Retinal pigment epithelial cell (primary cell): ENCODE results near the gene RNF7.

Source experiments
- DNase-seq: peaks from one replicate; pipeline ENCODE4 v3.0.0-alpha.2; 2010; ENCODE audit warnings: low read depth
- H3K4me3 ChIP-seq: 2 replicates; pipeline ENCODE4 v1.5.1; 2011; ENCODE audit warnings: mild to moderate bottlenecking, low read length, control low read depth, moderate library complexity
- TF ChIP-seq, protein P1 (sequence below): conservative IDR thresholded peaks from 2 replicates; pipeline ENCODE4 v1.5.1; 2011; ENCODE audit warnings: low read depth, low read length, control low read depth, inconsistent platforms

The RNF7 gene

DNA sequence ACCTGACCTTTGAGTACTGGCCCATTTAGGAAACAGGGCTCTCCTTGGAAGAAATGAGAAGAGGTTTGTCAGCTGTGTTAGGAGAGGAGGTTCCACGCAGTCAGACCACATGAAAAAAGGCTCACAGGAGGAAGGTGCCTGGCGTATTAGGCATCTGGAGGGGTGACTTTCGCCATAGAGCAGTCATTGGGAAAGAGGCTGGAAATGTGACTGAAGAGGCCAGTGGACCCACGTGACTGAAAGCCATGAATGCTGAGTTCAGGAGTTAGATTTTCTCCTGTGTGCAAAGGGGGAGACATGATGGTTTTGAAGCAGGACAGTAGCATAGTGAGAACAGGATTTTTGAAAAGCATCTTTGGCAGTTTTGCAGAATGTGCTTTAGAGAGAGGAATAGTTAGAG, 29.7 kb upstream of the RNF7 start:
- DNase-seq, result no peak
- TF ChIP-seq, protein P1, sequence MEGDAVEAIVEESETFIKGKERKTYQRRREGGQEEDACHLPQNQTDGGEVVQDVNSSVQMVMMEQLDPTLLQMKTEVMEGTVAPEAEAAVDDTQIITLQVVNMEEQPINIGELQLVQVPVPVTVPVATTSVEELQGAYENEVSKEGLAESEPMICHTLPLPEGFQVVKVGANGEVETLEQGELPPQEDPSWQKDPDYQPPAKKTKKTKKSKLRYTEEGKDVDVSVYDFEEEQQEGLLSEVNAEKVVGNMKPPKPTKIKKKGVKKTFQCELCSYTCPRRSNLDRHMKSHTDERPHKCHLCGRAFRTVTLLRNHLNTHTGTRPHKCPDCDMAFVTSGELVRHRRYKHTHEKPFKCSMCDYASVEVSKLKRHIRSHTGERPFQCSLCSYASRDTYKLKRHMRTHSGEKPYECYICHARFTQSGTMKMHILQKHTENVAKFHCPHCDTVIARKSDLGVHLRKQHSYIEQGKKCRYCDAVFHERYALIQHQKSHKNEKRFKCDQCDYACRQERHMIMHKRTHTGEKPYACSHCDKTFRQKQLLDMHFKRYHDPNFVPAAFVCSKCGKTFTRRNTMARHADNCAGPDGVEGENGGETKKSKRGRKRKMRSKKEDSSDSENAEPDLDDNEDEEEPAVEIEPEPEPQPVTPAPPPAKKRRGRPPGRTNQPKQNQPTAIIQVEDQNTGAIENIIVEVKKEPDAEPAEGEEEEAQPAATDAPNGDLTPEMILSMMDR, result no peak
- no peak overlapping the region for H3K4me3 ChIP-seq

DNA sequence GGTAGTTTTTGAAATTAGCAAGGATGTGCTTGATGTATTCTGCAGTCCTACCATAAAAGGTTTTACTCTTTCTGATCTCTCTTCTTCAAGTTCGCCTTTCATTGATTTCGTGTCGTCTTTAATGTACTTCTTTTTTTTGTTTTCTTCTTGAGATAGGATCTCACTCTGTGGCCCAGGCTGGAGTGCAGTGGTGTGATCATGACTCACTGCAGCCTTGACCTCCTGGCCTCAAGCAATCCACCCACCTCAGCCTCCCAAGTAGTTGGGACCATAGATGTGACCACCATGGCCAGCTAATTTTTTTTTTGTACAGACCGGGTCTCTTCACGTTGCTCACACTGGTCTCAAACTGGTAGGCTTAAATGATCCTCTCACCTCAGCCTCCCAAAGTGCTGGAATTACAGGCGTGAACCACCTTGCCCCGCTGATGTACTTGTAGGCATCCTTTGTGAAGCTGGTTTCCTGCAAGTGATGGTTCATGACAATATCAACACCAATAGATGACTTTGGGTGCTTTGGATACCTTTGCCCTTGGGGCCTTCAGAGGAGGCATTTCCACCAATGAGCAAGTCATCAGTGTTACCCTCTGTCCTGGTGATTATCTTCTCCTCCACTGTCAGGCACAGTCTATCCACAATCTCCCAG, 28.9 kb upstream of the RNF7 start:
- TF ChIP-seq, protein P1, result no peak
- H3K4me3 ChIP-seq, result no peak overlapping the region
- DNase-seq, result no peak

DNA sequence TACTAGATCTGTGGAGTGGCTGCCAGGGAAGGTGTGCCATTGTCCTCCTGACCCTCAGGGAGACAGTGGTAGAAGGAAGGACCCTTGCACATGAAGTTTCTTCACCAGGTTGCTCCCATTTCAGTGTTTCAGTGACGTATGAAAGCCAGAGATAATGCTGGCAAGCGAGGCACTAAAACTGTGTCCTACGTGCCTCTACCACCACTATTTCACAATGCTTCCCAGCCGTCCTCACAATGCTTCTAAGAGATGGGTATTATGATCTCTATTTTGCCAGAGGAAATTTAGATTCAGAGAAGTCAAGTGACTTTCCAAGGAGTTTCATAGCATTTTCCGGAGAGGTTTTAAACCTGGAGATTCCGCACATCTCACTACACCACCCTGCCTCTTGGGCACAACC, 28.0 kb upstream of the RNF7 start:
- H3K4me3 ChIP-seq, result no peak overlapping the region
- TF ChIP-seq, protein P1, result no peak
- DNase-seq, result no peak

DNA sequence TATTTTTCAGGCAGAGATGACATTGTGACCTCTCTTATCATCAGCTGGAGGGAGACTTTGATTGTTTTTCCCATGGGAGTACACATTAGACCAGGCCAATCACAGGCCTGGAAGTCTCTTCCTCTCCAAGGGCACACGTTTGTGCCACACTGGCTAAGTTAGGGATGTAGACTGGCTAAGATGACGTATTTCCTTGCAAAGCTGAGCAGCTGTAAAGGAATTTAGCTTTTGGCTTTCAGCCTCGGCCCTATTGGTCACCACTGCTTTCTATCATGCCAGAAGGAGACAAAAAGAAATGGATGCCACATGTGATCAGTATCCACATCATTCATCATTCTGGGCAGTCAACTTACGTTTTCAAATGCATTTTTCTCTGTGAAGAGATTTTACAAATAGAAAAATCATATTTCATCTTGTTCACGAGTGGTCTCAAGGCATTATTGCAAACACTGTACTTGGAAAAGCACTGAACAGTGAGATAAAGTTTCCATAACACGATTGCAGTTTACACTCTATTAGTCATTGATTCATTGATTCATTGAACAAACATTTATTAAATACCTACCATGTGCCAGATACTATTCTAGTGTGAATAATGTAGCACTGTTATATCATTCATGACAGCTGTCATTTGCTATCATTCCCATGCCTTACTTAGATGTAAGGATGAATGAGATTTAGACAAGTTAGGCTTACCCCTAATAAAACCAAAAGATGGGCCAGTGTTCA, 27.0 kb upstream of the RNF7 start:
- DNase-seq, result peak; percentile 33

DNA sequence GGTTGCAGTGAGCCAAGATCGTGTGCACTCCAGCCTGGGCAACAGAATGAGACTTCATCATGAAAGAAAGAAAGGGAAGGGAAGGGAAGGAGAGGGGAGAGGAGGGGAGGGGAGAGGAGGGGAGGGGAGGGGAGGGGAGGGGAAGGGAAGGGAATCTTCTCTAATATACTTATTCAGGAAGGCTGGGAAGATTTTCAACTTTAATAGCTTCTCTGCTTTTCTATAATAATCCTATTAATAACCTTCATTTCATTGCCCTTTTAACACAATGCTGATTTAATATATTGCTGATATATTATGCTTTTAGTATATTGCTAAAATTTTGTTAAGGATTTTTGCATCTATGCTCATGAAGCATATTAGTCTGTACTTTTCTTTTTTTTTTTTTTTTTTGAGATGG, 23.4 kb upstream of the RNF7 start:
- H3K4me3 ChIP-seq, result no peak overlapping the region
- DNase-seq, result no peak
- TF ChIP-seq, protein P1, result no peak

More for the DNA sequence above, 27.0 kb upstream of the RNF7 start:
- no peak overlapping the region for H3K4me3 ChIP-seq
- TF ChIP-seq, protein P1, result no peak

DNA sequence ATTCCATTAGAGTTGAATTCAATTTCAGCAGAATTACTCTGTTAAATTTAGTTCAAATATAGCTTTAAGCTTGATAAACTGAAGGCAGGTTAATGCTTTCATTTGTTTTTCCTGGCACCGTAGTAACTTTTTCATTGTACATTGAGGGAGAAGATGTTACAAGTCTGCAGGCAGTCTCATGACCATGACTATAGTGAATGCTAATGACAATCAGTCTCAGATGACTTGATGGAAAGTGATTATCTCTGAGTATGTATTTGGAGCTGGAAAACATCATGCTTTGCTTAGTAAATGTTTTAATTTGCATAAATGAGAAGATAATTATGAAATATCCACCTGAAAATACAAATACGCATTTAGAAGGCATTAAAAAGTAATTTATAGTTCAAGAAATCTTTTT, 16.0 kb upstream of the RNF7 start:
- TF ChIP-seq, protein P1, result no peak
- no peak for DNase-seq

GRCh38 chr3:141722648-141723047, 15.4 kb upstream of the RNF7 start:
- TF ChIP-seq, protein P1, result no peak
- no peak overlapping the region for H3K4me3 ChIP-seq
- DNase-seq, result no peak

More for the DNA sequence above, 16.0 kb upstream of the RNF7 start:
- no peak overlapping the region for H3K4me3 ChIP-seq
